OCI-LY7 (cell line): ENCODE data around the gene MYLK4.

ENCODE experiments used
- CTCF ChIP-seq: fragments of 200-600 bp; sonication (generic); conservative IDR thresholded peaks from 2 replicates; pipeline ENCODE4 v1.5.1; 2014; ENCODE audit warnings: mild to moderate bottlenecking, antibody characterized with exemption, low read length, moderate library complexity, mixed read lengths
- EZH2phosphoT487 ChIP-seq: fragments of 200-600 bp; sonication (generic); IDR thresholded peaks from 2 replicates; pipeline ENCODE4 v1.6.1; 2018; ENCODE audit warnings: low read depth, borderline replicate concordance, mild to moderate bottlenecking, mixed run types, antibody characterized with exemption, low read length, moderate library complexity, mixed read lengths

GRCh38 chr6:2622671-2623070, 128.1 kb downstream of the MYLK4 start:
- TF ChIP-seq CTCF (no peak), EZH2phosphoT487 (no peak)
